ENCODE measurements around the gene TAS2R8. TPM values are rescaled to one million over a fixed set of nuclear protein-coding genes. Genes with fewer than 3 reads are reported as not detected.
"Not testable (repeated sequence)": the region's sequence is repeated elsewhere in the genome, so short reads cannot be mapped to it uniquely, and the experiment has no call there.

The TAS2R8 gene
- total RNA-seq (2014; rRNA removed; shearing (Covaris generic)): 1.6 TPM in 1 of 2 replicates, not detected in the other

DNA sequence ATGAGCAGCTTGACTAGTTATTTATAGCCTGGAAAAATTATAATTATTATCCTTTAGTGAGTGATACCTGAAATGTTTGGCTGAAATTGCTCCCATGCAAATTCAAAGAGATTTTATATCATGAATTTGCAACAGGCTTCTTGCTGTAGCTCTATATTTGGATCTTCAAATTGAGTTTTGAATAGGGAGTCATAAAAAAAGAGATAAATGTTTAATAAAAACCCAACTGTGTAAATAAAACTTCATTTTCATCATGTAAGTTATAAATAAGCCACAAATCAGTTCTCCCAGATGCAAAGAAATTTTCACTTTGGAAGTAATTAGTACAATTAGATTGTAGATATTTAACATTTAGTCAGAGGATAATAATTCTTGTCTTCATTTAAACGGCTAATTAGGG lies at the start of gene TAS2R8:
TAS2R8 (minus strand) TSS at position 101 of the 400 bp plus-strand sequence. CDS start 306 bp downstream, outside the sequence.
- no peak for DNase-seq (ENCODE audit: low spot score)
- in situ Hi-C loops (cut with HindIII; ENCODE audit: low sequenced_read_pairs): no loop called here

DNA sequence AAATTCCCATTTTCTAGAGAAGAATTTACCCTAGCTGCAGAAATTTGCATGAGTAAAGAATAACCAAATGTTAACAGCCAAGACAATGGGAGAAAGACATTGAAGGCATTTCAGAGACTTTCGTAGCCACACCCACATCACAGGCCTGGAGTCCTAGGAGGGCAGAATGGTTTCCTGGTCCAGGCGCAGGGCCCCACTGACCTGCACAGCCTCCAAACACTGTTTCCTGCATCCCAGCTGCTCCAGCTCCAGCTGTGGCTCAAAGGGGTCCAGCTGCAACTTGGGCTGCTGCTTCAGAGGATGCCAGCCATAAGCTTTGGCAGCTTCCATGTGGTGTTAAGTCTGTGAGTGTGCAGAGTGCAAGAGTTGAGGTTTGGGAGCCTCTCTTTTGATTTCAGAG lies 48.7 kb upstream of the TAS2R8 start:
- in situ Hi-C loops (cut with HindIII; ENCODE audit: low sequenced_read_pairs): no loop called here

GRCh38 chr12:10853776-10854175 lies 46.7 kb upstream of the TAS2R8 start:
- in situ Hi-C loops (cut with HindIII; ENCODE audit: low sequenced_read_pairs): no loop called here
- DNase-seq (ENCODE audit: low spot score): no peak

More for the DNA sequence above, 48.7 kb upstream of the TAS2R8 start:
- DNase-seq (ENCODE audit: low spot score): no peak

DNA sequence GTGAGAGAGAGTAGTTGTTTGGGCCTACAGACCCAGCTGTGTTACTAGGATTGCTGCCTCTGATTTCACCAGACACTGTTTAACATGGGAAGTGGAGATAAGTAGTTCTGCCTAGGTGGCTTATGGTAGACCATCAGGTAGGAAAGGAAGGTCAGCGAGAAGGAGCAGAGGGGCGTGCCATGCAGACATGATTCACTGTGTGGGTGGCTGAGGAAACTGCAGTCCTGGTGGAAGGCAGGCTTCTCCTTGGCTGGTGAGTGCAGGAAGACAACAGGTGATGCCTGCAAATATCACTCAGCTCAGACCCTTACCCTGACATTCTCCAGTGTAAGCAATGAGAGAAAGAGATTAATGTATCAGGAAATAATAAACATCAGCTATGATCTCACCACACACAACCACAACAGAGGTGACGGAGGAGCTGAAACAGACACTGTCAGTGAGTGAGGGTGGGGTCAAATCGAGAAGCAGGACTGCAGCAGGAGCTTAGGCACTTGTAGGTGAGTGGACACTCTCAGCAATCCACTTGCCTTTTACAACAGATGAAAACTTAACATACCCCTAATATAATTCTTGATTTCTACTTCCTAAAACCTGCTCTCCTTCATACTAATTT lies 44.3 kb upstream of the TAS2R8 start:
- no peak for DNase-seq (ENCODE audit: low spot score)
- in situ Hi-C loops (cut with HindIII; ENCODE audit: low sequenced_read_pairs): no loop called here

DNA sequence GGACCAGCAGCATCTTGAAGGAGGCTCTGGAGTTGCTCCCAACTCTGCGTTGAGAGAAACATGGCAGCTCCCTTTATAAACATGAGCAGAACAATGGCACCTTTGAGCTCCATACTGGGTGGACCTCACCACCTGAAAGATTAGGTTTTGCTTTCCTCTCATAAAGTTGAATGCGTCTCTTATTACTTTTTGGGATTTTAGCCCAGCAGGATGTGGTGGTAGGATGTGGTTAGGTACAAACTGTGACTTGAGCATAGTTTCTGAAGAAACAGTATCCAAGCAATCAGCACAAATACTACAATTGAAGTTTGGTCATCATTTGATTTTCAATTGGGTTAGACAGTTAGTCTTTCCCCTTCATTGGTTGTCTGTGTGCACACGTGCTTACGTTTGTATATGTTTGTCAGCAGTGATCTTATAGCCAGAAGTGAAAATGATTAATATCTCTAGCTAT lies 42.4 kb upstream of the TAS2R8 start, which contains the start of gene PRR4:
PRR4 (minus strand) TSS at position 51 of the 454 bp plus-strand sequence; CDS start at position 13, 38 bp downstream.
- no peak for DNase-seq (ENCODE audit: low spot score)
- in situ Hi-C loops (cut with HindIII; ENCODE audit: low sequenced_read_pairs): no loop called here

DNA sequence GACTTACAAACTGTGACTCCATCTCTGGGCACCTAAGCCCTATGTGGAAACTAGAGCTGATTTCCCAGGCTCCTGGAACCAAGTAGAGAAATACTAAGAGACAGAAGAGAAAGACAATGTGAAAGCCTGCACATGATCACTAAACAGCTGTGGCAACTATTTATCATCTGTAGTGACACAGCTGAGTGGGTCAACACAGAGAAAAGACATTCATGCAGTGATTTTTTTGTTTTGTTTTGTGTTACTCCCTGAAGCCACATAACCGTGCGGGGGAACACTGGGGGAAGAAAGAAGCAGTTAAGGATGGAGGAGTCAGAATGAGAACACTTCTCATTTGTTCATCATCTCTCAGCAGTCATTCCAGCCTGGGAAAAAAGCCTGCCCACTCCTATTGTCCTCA lies 40.7 kb upstream of the TAS2R8 start:
- DNase-seq (ENCODE audit: low spot score): no peak
- in situ Hi-C loops (cut with HindIII; ENCODE audit: low sequenced_read_pairs): no loop called here

GRCh38 chr12:10842862-10843261 lies 35.8 kb upstream of the TAS2R8 start:
- DNase-seq (ENCODE audit: low spot score): no peak
- in situ Hi-C loops (cut with HindIII; ENCODE audit: low sequenced_read_pairs): no loop called here

DNA sequence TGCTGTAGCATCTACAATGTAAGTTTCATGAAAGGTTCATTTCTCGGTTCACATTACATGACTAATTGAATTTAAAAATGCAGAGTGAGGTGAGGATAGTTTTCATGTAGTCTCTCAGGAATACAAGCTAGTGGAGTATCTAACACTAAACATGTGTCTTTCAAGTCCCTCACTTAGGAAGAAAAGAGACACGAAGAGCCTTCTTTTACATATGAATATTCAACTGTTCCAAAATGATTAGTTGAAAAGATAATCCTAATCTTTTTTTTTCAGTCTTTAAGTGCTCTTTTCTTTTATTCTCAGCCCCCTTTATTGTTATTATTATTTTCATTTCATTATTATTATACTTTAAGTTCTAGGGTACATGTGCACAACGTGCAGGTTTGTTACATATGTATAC lies 31.4 kb upstream of the TAS2R8 start:
- no peak for DNase-seq (ENCODE audit: low spot score)
- in situ Hi-C loops (cut with HindIII; ENCODE audit: low sequenced_read_pairs): no loop called here

- in situ Hi-C loops (cut with HindIII; ENCODE audit: low sequenced_read_pairs): no loop called here
- no peak for DNase-seq (ENCODE audit: low spot score)
Observed at GRCh38 chr12:10829994-10830393, 22.9 kb upstream of the TAS2R8 start.

DNA sequence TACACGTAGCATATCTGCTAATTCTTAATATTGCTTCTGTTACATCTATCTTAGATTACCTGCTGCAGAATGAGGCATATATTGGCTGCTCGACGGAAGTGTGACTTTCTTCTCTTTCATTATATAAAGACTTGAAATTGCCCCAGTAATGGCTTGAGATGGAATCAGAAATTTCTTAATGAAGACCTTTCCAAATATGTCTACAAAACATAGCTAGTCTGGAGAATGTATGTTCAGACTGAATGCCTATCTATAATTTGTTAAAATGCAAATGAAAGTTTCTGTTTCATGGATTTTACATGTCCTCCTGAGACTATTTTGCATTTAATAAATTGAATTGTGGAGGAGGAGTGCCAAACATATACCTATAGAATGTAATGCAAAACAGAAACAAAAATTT lies 19.2 kb upstream of the TAS2R8 start, which contains the start of gene TAS2R10:
TAS2R10 (minus strand) TSS at position 101 of the 400 bp plus-strand sequence; CDS start at position 12, 89 bp downstream.
- in situ Hi-C loops (cut with HindIII; ENCODE audit: low sequenced_read_pairs): no loop called here

DNA sequence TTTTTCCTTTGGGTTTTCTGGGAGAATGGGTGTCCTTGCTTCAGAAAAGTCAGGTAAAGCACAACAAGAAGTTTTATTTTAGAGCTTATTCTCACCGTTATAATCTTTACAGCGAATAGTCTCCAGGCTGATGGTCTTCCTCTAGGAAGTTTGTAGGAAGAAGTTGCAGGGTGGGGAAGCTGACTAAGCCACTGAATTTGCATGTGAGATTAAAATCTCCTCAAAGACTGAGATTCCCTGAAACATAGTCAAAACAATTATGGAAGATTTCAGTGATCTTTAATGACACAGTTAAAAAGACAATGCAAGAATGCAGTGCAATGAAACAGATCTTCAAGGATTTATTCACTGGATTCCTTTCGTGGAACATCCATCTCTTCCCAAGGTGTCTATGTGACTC lies 17.9 kb upstream of the TAS2R8 start:
- in situ Hi-C loops (cut with HindIII; ENCODE audit: low sequenced_read_pairs): no loop called here
- no peak for DNase-seq (ENCODE audit: low spot score)

More for the DNA sequence above, 19.2 kb upstream of the TAS2R8 start, which contains the start of gene TAS2R10:
- no peak for DNase-seq (ENCODE audit: low spot score)

DNA sequence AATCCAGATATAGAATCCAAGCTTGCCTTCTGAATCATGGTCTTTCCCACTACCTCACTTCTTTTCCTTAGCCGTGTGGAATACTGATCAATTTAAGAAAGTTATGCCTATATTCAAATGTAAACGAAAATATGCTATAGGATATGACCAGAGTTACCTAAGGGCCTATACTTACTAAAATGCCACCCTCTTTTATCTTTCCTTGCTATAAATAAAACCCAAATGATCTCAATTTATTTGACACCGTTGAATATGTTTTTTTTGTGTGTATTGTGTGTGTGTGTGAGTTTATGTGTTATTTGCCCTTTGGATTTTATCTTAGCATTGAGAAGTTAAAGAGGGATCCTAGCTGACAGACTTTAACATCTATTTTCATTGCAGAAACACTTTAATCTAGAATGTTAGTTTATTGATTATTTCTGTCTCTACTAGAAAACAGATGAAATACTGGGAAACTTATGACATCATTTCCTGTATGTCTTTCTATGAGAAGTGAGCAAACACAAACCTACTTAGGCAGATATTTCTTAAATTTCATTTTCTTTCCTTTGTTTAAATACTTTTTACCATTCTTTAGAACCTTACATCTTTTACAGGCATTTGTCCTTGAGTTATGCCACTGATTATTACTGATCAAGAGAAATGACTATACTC lies 4.9 kb upstream of the TAS2R8 start:
- in situ Hi-C loops (cut with HindIII; ENCODE audit: low sequenced_read_pairs): no loop called here
- no peak for DNase-seq (ENCODE audit: low spot score)

DNA sequence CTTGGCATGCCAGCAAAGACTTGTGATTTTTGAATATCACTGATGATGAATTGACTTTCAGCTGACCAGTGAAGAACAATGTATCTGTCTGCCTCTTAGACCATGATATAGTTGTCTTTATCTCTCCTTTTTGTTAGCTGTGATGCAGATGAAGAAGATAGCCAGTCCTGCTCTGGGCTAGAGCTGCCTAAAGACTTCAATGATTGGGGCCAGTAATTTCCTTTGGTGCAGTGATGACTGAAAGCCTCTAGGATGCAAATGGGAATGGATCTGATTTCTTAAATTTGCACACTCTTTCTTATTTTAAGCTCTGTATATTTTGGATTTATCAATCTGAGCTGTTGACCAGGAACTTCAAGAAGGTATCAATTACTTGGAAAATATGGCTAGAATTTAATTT lies 3.0 kb upstream of the TAS2R8 start, which contains the start of gene TAS2R9:
TAS2R9 (minus strand) TSS at position 101 of the 400 bp plus-strand sequence; CDS start at position 8, 93 bp downstream.
- no peak for DNase-seq (ENCODE audit: low spot score)
- in situ Hi-C loops (cut with HindIII; ENCODE audit: low sequenced_read_pairs): no loop called here

GRCh38 chr12:10802587-10802986 lies 4.5 kb downstream of the TAS2R8 start, which contains the start of gene TAS2R7:
Gene TAS2R7, minus strand, starts transcription at chr12:10802627. Its CDS starts 57 bp downstream, at chr12:10802570.
- no peak for DNase-seq (ENCODE audit: low spot score)
- in situ Hi-C loops (cut with HindIII; ENCODE audit: low sequenced_read_pairs): no loop called here

GRCh38 chr12:10801741-10802140 lies 5.3 kb downstream of the TAS2R8 start:
- in situ Hi-C loops (cut with HindIII; ENCODE audit: low sequenced_read_pairs): no loop called here
- no peak for DNase-seq (ENCODE audit: low spot score)

GRCh38 chr12:10794222-10794621 lies 12.9 kb downstream of the TAS2R8 start:
- no peak for DNase-seq (ENCODE audit: low spot score)
- in situ Hi-C loops (cut with HindIII; ENCODE audit: low sequenced_read_pairs): no loop called here

DNA sequence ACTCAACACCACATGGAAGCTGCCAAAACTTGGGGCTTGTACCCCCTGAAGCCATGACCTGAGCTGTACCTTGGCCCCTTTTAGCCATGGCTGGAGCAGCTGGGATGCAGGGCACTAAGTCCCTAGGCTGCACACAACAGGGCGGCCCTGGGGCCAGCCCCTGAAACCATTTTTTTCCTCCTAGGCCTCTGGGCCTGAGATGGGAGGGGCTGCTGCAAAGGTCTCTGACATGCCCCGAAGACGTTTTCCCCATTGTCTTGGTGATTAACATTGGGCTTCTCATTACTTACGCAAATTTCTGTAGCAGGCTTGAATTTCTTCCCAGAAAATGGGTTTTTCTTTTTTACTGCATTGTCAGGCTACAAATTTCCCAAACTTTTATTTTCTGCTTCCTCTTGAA lies 15.3 kb downstream of the TAS2R8 start:
- DNase-seq (ENCODE audit: low spot score); in situ Hi-C loops (cut with HindIII; ENCODE audit: low sequenced_read_pairs): not testable (repeated sequence)

DNA sequence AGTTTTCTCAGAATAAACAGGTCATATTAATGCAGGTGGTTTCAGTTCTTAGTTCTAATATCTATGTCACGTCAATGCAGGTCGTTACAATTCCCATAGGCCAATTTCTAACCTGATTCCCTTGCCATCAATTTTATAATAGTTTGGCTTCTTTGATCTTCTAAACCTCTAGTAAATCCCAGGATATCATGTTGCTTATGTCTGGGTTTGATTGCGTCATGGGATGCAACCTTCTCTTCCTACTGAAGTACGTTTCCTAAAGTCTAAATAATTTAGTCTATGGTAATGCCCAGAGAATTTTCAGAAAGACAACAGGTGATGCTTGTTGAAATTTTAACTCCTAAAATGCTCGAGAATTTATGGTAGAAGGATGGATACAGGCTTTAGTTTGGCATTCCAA lies 23.8 kb downstream of the TAS2R8 start:
- DNase-seq (ENCODE audit: low spot score): no peak
- in situ Hi-C loops (cut with HindIII; ENCODE audit: low sequenced_read_pairs): no loop called here

DNA sequence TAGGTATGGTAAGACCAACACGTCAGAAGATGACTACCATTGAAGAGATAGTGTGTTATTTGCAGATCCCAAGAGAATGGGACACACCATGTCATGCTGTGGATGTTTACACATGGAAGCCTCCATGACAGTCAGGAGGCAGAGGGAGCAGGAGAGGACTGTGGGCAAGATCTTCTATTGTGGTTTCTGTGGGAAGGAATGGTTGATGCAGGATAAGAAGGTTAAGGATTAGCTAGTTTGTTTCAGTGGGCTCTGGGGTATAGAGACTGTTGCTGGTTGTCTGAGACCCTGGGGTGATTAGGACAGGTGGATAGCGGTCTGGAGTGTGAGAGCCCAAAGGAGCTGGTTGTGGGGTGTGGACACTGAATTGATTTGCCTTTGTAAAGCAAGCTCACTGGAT lies 28.0 kb downstream of the TAS2R8 start:
- in situ Hi-C loops (cut with HindIII; ENCODE audit: low sequenced_read_pairs): no loop called here
- no peak for DNase-seq (ENCODE audit: low spot score)

DNA sequence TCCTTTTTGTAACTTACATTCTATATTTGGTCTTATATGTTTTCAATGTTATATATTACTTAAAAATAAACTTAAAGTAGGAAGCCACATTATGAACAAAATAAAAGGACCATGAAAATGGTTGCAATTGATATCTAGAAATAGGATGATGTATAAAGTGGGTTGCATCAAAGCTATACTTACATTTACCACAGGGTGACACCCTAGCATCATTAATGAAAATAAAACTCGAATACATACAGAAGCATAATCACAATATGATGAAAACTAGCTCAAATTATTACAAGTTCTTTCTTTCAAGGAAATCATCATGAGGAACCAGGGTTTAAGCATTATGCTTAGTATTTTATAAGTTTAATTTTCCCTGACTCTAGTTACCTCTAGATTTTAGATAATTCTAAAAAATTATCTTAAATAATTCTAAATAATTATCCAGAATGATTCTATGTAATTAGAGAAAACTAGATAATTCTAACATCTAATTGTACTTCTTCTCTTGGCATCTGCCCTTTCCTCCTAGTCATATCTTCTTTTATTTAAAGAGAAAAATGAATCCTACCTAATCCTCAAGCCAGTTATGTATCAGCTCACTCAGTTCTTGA lies 35.9 kb downstream of the TAS2R8 start:
- peak; percentile 61 for DNase-seq (ENCODE audit: low spot score)
- in situ Hi-C loops (cut with HindIII; ENCODE audit: low sequenced_read_pairs): no loop called here
